ENCODE measurements around the gene ACAA2.
A peak's percentile ranks its signal among the peaks of the same experiment; 100 is the strongest.

GRCh38 chr18:49861659-49862058 is 48.3 kb upstream of the ACAA2 start:
- TF ChIP-seq CTCF (conservative IDR thresholded peaks at IDR 0.05) (peak; percentile 61), EZH2 (IDR thresholded peaks at IDR 0.05; ENCODE audit: low read depth) (no peak)

Measured in PC-9 (cell line).